Coronary artery (tissue), 2 donors: ENCODE measurements around the gene LRRC61.

Experiments
- DNase-seq: peaks from one replicate; pipeline ENCODE4 v3.0.0-alpha.2; 2017; ENCODE audit warnings: low spot score
- H3K27ac ChIP-seq, 2 donors: fragments of 200-600 bp; sonication (generic); one replicate each; pipeline ENCODE4 v1.5.1; 2016 to 2019
- H3K4me3 ChIP-seq: fragments of 200-600 bp; sonication (generic); 2 replicates; pipeline ENCODE4 v1.5.1; 2016; ENCODE audit warnings: mild to moderate bottlenecking, moderate library complexity
- TF ChIP-seq, protein P1 (sequence below): fragments of 200-600 bp; sonication (generic); IDR thresholded peaks from one replicate; pipeline ENCODE4 v1.5.1; 2019; ENCODE audit warnings: antibody characterized with exemption

Gene LRRC61

DNA sequence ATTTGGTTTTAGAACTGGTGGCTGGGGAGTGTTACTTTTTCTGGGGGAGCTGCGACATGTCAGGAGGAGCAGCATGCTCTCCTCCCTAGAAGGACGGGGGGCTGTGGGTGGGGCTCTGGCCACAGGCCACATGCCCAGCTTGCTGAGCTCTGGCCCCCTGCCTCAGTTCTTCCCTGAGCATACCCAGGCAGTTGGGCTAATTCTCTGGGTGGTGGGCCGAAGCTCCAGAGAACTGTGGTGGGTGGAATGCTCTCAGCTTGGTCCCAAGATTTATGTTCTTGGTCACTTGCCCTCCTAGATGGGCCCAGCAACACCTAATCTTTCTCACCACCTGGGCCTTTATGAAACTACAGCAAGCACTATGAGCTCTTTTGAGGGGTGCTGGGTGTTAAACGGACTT lies 50.9 kb downstream of the LRRC61 start:
- no peak overlapping the region for H3K4me3 ChIP-seq
- no peak for DNase-seq
- no peak overlapping the region for H3K27ac ChIP-seq
- TF ChIP-seq, protein P1, sequence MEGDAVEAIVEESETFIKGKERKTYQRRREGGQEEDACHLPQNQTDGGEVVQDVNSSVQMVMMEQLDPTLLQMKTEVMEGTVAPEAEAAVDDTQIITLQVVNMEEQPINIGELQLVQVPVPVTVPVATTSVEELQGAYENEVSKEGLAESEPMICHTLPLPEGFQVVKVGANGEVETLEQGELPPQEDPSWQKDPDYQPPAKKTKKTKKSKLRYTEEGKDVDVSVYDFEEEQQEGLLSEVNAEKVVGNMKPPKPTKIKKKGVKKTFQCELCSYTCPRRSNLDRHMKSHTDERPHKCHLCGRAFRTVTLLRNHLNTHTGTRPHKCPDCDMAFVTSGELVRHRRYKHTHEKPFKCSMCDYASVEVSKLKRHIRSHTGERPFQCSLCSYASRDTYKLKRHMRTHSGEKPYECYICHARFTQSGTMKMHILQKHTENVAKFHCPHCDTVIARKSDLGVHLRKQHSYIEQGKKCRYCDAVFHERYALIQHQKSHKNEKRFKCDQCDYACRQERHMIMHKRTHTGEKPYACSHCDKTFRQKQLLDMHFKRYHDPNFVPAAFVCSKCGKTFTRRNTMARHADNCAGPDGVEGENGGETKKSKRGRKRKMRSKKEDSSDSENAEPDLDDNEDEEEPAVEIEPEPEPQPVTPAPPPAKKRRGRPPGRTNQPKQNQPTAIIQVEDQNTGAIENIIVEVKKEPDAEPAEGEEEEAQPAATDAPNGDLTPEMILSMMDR = no peak

DNA sequence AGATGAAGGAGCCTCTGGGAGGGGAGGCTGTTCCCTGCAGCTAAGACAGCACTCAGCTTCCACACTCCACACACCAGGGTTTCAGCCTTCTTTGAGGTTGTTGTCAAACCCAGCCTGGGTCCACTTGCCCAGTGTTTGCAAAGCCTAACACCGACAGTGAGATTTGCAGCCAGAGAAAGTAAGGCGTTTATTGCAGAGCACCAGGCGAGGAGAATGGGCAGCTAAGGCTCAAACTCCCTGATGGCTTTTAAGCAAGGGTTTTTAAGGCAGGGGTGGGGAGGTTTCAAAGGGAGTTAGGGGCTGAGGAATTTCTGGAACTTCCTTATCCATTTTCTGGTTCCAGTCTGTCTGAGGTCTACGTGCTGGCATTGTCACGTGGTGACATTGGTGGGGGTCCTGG lies 51.3 kb downstream of the LRRC61 start:
- TF ChIP-seq, protein P1 = no peak
- no peak overlapping the region for H3K27ac ChIP-seq
- H3K4me3 ChIP-seq = no peak overlapping the region
- DNase-seq = no peak

DNA sequence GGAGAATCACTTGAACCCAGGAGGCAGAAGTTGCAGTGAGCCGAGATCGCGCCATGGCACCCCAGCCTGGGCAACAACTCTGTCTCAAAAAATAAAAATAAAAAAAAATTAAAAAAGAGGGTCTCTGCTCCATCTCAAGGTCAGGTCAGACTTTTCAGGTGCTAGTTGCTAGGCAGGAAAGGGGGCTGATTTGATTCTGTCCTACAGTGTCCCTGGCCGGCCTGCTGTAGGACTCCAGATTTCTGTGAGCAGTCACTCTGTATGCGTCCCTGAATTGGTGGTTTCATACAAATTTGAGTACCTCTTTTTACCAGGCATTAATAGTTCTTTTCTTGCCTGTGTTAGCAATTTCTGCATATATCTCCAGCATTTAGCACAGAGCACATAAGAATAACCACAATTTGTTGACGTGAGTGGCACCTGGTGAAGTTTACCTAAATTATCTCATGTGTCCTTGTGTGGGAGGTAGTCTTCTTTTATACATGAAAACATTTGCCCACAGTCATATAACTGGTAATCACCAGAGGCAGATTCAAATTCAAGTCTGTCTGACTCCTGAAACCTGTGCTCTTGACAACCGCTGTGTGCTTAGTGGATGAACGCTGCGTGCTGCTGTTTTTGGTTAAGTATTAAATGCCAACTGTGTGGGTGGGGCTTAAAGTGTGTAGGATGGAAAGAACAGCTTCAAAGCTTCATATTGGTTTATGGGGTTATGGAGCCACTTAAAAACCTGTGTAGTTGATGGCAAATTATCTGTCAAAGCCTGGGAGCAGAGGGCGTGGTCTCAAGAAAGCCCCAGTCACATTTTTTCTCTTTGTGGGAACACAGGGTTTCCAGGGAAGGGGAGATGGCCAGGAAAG lies 52.7 kb downstream of the LRRC61 start:
- Histone ChIP-seq H3K27ac (no peak overlapping the region), H3K4me3 (no peak overlapping the region)
- TF ChIP-seq, protein P1 = no peak
- no peak for DNase-seq

DNA sequence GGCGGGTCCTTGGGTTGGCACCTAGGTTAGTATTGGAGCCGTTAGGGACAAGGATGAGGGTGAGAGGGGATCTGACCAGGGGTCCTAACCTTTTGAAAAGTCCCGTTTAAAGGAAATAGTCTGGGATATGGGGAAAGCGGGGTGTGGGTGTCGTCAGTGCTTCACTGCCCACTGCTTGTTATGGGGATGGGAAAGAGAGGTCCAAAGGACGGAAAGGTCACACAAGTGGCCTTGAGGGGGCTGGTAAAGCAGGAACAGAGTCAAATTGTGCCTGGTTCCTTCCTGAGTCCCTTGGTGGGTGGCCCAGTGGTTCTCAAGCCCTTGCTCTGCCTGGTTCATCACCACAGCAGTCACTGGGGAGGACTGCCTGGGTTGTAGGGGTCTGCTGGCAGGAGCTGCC lies 53.4 kb downstream of the LRRC61 start:
- TF ChIP-seq, protein P1 = no peak
- Histone ChIP-seq H3K4me3 (no peak overlapping the region), H3K27ac (no peak overlapping the region)
- no peak for DNase-seq

DNA sequence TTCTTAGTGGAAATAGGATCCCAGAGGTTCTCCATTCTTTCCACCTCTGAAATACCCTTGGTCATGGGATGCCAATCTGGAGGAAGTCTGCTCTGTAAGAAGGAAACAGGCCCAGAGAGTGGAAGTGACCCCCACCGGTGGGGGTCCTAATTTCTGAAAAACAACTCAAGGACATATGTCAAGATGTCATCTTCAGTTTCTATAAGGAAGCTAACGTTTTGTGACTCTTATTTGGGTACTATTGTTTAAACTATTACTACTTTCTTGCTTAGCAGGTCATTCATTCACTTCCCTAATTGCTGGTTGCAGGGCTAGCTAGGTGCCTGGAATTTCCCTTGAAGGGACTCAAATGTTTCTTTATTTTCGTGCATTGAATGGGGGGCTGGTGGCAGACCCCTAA lies 54.0 kb downstream of the LRRC61 start:
- Histone ChIP-seq H3K4me3 (no peak overlapping the region), H3K27ac (no peak overlapping the region)
- TF ChIP-seq, protein P1 = no peak
- DNase-seq = no peak

DNA sequence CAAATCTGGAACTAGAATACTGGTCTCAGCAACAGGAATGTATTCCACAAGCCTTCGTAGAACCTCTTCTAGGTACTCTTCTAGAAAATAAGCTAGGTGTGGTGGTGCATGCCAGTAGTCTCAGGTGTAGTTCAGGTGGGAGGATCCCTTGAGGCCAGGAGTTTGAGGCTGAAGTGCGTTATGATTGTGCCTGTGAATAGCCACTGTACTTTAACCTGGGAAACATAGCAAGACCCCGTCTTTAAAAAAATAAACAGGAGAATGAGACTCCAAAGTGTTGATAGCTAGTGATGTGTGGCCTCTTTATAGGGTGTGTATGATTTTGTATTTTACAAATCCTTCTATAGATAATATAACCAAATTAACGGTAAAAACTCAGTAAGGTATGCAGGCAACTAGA lies 54.5 kb downstream of the LRRC61 start:
- Histone ChIP-seq H3K27ac (no peak overlapping the region), H3K4me3 (no peak overlapping the region)
- no peak for DNase-seq
- TF ChIP-seq, protein P1 = no peak
